ENCODE data around the gene CLEC2B.

Gene CLEC2B

DNA sequence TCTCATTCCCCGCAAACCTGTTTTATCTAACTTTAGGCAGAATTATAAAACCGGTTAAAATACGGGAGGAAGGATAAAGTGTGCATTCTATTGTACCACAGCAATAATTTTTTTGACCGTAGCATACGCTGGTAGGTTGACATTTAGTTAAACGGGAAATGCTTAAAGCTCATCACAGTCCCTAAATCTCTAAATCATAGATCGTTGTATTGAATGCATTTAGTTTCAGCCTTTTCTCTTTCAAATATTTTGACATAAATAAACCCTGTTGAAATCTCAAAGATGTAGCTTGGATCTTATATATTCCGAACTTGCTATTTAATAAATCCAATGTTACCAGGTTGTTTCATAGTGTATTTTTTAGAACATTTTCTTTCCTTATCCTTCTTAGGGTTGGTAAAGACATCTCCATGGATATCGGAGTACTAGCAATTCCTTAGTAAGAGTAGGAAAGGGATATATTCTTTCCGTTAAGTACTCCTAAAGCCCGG is 798 bp downstream of the CLEC2B start:
- FAIRE-seq, result no peak

DNA sequence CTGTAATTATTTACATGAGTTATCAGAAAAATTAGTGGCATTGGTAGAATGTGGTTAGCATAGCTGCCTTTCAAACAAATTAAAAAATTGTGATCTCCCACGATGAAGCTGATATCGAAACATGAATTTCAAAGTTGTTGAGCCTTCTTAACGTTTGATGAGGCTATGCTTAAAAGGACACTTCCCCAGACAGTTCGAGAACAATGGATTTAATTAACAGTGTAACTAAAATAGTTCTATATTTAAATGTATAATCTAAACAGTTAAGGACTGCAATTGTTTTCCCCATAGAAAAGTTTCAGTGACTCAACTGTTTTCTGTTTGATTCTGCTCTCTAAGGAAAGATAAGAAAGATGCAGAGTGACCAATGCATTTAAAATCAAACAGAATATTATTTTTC is 1.6 kb downstream of the CLEC2B start:
- no peak for FAIRE-seq

DNA sequence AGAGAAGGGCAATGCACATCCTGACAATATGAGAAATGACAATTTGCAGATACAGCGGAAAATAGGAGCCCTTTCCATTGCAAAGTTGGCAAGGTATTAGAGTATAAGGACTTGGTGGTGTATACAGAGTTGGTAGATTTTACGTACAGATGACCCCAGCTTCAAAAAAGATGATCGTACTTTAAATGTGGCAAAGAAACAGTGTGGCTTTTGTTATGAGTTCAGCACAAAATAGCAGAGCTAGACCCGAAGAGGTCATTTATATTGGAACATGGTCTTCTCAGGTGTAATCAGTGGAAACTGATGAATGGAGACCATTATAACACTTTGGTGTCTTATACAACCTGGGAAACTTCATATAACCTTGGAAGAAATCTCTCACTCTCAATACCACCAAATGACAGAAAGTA is 2.3 kb downstream of the CLEC2B start:
- FAIRE-seq, result no peak

DNA sequence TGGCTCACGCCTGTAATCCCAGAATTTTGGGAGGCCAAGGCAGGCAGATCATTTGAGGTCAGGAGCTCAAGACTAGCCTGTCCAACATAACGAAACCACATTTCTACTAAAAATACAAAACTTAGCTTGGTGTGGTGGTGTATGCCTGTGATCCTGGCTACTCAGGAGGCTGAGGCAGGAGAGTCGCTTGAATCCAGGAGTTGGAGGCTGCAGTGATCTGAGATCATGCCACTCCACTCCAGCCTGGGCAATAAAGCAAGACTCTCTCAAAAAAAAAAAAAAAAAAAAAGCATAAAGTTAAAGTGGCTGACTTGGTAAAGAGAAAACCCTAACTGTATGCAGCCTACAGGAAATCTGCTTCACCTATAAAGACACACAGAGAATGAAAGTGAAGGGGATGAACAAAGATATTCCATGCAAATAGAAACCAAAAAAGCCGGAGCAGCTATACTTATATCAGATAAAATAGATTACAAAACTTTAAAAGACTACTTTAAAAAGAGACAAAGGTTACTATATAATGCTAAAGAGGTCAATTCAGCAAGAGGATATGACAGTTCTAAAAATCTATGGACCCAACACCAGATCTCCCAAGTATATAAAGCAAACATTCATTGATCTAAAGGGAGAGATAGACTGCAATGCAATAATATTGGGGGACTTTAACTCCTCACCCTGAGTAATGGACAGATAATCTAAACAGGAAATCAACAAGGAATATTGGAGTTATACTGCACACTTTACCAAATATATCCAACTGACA is 4.1 kb downstream of the CLEC2B start:
- no peak for FAIRE-seq

DNA sequence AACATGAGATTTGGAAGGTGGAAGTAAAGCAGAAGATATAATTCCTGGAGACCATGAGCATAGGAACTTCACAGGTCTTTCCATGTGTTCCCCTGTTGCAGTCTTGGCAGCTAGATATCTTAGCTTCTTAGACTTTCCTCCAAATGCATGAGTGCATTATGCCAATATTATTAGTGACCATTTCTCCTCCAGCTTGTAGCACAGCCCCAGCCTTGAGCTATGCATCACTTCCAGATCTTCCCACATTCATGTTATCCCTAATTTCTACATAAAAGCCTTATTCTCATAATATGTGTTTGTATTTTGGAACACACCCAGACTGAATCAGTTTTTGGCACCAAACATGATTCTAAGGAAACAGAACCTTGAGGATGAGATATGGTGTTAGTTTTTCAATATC is 11.0 kb downstream of the CLEC2B start:
- FAIRE-seq, result no peak

DNA sequence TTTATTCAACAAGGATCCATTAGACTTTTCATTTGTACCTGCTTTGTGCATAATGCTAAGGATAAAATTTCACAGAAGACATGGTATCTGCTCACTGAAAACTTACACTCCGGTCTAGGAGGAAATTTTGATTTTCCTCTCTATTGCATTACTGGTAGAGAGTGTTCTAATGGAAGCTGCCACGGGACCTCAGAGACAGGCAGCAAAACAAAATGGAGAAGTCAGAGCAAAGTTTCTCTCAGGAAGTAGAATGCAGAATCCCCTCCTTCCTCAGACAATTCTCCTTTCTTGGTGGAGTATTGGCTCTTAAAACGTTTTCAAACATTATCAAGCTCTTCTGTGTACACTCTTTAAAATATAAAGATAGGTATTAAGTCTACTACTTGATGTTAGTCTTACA is 12.3 kb downstream of the CLEC2B start:
- no peak for FAIRE-seq

DNA sequence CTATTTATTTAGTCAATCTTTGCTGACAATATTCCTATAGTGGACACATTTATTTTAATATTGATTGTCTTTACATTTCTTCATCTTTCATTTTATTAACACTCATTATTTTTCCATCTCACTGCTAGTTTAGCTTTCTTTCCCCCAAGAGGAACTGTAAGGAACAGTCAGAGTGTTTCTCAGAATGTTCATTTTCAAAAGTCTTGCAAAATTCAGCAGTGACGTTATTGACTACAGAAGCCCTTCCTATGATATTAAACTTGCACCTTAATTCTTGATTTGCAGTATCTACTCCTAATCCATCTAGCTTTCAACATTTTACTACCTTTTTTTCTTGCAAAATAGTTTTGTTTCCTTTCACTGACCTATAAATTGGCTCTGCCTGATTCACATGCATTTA is 13.0 kb downstream of the CLEC2B start:
- no peak for FAIRE-seq

DNA sequence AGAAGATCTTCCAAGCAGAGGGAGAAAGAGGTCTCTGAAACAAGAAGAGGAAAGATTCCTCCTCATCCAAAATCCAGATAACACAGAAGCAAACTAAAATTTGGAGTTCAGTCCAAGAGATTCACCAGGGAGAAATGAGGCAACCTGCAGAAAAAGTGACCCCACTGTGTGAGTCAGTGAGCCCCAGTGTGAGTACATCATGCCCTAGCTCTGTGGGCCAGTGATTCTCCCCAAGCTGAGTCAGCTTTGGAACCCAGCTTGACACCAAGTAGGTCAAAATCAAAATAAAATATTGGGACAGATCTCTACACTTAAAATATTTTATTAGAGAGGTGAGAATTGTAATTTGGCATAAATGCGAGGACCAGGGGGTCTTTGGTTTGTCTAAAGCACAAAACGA is 17.2 kb downstream of the CLEC2B start:
- FAIRE-seq, result no peak

DNA sequence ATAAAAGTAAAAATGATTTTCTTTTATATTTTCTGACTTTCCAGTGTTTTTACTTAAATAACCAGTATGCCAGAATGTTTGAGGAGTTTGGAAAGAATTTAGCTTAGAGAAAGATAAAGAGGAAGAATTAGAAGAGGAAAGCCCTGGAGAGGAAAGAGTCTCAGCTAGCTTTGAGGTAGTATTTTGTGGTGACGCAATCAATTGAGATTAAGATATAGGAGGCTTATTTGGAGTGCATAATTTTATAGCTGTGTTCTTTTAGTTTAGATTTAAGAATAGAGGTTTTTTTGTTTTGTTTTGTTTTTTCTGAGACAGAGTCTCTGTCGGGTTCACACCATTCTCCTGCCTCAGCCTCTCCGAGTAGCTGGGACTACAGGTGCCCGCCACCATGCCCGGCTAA is 18.1 kb downstream of the CLEC2B start:
- no peak for FAIRE-seq

DNA sequence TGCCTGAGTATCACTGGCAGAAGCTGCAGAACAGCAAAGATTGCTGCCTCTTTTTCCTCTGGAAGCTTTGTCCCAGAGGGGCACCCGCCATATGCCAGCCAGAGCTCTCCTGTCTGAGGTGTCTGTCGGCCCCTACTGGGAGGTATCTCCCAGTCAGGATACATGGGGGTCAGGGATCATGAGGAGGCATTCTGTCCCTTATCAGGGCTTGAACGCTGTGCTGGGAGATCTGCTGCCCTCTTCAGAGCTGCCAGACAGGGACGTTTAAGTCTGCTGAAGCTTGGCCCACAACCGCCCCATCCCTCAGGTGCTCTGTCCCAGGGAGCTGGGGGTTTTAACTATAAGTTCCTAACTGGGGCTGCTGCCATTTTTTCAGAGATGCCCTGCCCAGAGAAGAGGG is 20.3 kb downstream of the CLEC2B start:
- FAIRE-seq, result no peak

DNA sequence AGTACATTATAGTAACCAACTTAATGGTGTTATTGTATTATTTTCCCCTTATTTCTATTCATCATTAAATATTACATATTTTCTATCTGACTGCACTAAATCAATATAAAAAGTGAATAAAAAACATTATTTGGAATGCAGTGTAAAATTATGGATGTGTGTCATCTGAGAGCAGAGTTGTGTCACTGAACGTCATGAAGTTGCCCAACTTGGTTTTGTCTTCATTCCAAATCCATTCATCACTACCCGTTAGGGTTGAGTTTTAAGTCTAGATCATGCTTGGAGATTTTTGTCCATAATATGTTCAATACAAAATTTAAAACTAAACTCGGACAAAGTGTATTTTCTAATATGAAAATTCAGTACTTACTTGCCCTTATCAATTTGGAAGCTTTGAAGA is 25.7 kb downstream of the CLEC2B start:
- no peak for FAIRE-seq

DNA sequence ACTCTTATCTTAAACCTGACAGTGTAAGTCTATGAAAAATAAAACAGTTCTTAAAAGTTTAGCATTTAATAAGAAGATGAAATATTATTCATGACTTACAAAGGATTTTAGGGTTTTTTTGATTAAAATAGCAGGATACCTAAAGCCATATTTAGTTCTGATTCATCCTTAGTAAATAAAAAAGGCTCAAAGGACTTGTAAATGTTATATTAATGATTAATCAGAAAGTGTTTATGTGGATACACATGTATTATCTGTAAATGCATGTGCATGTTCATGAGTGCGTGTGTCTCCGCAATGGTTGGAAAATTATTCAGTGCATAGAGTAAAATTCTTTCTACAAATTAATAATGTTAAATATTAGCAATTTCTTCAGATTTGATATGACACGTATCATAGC is 37.4 kb downstream of the CLEC2B start:
- FAIRE-seq, result no peak

DNA sequence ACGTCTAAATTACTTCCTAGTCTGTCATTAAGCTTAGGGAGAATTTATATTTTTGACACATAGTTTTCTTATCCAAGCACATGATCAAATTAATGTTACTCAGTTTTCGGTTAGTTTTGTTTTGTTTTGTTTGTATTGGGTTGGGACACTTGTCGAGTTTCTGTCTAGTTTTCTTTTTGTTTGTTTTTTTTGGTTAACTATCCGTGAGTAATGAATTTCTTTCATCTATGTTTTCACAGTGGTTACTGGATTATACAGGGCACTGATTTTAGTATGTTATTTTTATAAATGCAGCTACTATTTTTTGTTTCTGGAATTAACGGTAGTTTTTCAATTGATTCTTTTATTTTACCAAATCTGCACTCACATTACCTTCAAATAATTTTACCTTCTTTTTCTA is 39.2 kb downstream of the CLEC2B start:
- FAIRE-seq, result no peak

DNA sequence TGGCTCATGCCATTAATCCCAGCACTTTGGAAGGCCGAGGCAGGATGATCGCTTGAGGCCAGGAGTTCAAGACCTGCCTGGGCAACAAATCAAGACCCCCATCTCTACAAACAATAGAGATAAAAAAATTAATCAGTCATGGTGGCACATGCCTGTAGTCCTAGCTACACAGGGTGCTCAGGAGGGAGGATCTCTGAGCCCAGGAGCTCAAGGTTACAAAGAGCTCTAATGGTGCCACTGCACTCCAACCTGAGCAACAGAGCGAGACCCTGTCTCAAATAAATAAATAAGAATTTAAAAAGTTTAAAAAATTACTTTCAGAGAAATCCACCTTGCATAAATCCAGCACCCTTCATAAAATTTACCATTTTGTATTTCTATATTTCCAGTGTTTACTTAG is 39.7 kb downstream of the CLEC2B start:
- no peak for FAIRE-seq

DNA sequence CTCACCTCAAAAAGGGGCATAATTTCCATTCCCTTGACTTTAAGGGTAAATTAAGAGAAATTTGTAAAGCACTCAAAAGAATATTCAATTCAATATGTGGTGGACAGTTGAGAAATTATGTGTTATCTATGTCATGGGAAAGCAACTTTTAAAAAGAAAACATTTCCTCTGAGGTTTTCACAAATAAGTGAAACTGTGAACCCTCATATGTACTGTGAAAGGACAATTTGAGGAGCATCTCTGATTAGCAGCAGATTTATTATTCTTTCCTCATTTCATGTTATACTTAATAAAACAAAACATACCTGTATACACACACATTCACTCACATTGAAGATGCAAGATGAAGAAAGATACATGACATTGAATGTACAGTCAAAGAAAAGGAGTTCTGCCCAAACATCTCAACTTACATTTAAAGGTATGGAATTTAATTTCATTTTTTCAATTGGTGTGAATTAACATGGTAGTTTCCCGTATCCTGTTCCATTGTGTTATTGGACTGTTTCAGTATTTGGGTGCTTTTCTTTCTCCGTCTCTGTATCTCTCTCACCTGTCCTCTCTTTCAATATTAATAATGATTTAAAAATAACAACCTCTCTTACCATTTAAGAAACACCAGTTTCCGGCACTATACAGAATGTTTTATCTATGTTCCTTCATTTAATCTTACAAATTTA is 41.8 kb downstream of the CLEC2B start, which contains the start of gene KLRF1:
Gene KLRF1, plus strand, starts transcription at position 273 of the 680 bp plus-strand sequence. Its CDS starts 64 bp downstream, at position 337.
- no peak for FAIRE-seq

DNA sequence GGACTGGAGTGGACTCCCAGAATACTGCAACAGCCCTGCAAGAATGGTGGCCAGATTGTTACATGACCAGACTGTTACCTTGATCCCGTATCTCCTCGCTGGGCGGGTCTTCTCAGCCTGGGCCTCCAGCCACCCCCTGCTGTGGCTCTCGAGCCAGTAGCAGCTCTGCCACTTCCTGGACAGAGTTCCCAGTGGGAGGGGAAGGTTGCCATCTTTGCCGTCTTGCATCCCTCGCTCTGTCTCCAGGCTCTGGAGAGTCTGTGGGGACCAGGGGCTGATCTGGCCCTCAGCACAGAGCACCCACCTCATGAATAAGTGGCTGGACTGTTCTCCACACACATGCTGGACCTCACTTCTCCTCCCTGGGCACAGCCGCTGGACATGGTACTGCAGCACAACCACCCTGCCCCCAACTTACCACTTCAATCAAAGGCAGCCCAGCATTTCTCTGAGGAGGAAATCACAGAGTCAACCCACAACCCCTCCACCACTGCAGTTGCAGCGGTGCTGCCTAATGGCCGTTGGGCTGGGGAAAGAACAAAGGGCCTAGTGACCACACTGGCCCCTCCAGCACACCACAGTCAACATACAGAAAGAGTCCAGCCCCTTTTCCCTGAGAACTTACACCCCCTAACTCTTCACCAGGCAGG is 48.7 kb downstream of the CLEC2B start:
- FAIRE-seq, result no peak

DNA sequence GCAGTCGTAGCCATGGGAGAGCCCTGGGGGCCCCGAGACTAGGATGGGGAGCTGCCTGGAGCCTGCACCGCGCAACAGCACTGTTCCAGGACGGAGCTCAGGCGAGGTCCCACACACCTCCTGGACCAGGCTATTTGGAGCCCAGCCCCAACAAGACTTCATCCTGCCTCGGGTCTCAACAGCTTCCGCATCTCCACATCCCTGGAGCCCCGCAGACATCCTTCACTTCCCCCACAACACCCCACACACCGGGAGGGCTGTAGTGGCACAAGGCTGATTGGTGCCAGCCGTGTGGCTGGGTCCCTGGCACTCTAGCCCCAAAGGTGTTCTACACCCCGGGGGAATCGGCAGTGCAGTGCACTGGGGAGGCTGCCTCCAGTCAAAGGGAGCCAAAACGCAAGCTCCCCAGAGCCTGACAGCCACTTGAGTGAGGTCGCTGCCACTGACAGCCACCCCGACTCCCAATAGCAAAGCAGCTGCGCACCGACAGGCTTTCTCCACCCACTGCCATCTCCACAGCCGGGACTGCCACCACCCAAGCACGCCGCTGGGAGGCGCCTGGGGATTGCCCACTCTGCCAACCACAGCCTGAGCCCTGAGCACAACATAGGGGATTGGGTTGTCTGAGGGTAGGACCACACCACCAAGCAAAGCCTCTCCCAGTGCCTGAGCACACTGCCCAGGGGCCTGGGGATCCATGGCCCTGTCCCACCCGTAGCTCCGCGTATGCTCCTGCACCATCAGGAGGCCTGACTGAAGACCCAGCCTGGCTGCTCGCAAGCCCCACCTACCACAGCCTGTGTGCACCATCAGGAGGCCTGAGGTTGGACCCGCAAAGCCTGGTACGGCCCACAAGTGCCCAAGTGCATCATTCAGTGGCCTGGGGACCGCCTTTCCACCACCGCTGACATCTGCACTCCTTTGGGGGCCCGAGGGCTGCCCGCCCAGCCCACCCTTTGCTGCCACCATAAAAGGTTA is 55.0 kb downstream of the CLEC2B start:
- FAIRE-seq, result no peak

DNA sequence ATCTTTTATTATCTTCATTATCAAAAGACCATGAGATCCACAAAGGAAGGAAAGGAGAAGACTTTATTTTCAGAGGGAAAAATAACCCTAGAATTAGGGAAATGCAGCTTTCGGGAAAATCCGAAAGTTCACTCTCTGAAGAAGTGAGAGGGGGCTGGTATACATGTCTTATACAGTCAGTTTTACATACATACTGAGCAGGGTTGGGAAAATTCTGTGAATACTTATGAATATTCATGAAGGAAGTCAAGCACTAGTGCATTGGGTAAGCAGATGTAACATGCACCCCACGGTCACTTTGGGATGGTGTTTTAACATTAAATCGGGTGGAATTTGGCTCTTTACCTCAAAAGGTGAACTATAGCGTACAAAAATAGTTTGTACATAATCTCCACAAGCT is 57.5 kb downstream of the CLEC2B start:
- no peak for FAIRE-seq

DNA sequence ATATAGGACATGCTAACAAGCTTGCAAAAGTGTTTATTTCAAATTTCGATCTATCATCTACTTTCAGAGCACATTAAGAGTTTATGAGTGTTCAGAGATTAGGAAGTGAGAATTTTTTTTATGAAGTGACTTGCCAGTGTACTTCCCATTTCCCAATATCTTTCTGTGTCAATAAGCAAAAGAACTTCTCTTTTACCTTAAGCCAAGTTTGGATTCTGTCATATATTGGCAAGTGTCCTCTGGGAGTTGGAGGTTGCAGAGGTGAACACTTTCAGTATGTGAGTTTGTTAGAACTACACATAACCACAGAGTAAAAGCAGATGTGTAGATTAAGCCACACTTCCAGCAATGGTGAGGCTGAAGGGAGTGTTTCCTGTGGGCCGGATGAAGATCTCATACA is 58.5 kb downstream of the CLEC2B start:
- FAIRE-seq, result no peak

DNA sequence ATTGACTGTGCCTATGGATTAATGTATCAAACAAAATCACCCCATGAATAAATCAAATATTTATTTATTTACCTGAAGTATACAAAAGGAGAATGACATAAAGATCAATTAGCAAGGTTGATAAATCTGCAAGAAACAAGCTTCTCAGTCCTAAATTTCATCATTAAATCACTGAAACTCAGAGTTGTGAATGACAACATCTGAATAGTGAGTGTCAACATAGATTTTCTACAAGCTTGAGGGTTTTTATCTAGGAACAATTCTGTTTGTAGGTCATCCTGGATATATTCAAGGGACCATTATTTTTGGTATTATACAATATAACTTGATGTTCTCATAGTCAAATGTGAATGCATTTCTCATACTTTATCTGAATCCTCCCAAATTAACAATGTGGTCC is 59.3 kb downstream of the CLEC2B start:
- no peak for FAIRE-seq

DNA sequence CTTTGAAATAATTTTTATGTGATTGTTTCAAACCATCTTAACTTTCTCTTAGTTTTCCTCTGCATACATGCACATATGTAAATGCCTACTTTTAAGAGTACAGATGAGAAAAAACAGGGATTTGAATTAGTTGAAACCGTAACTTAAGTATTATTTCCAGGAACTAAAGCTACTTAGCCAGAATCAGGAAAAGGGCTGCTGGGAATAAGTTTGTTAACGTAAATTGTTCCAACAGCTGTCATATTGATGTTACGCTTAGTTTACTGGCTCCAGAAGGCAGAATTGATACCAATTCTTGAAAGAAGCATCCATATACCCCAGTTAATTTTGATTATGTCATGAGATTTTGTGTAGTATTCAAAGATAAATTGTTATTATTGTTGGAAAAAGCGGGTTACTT is 59.8 kb downstream of the CLEC2B start:
- FAIRE-seq, result no peak

DNA sequence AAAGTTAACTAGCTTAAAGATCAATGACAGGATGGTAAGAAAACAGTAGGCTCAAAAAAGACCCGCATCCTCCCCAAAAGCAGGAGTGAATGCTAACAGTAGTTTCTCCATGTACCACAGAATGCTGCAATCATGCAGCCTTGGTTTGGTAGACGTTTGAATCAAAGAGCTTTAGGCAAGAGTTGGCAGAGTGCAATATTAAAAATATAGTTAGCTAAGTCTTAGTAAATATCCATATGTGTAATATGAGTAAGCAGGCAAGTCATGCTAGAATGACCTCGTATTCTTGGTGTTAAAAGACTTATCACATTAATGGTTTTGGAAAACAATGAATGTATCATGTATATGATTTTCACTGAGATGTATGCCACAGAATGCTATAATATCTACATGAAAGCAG is 60.6 kb downstream of the CLEC2B start:
- FAIRE-seq, result no peak

DNA sequence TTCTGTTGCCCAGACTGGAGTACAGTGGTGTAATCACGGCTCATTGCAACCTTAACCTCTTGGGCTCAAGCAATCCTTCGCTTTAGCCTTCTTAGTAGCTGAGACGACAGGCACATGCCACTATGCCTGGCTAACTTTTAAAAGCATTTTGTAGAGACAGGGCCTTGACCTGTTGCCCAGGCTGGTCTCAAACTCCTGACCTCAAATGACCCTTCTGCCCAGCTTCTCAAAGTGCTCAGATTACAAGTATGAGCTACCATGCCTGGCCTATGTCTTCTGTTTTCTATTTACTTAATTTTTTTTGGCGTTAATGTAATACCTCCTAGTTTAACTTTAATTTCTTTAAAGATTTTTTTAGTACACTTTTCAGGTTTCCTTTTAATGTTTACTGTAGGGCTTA is 62.4 kb downstream of the CLEC2B start:
- no peak for FAIRE-seq
